HCT116 (cell line): ENCODE measurements around the gene HOXD11. TPM values are rescaled to one million over a fixed set of nuclear protein-coding genes. Genes with fewer than 3 reads are reported as not detected.

Experiments used
- ATAC-seq: fragments of 200-7000 bp; cut with Tn5 transposase; 2 replicates; pipeline ENCODE4 v1.9.1; 2020; ENCODE audit warnings: mild to moderate bottlenecking, moderate library complexity
- BruUV-seq: library from RNA; stranded (reverse); fragments of 400-500 nt; replicated peaks from 2 replicates; lab custom pipeline; 2021; lab: Mats Ljungman, UMichigan
- CTCF ChIA-PET: fragments of 300-600 bp; sonication (Branson Sonifier 250); formaldehyde crosslinking; loops from one replicate; lab custom pipeline; 2021; ENCODE audit warnings: antibody characterized with exemption; lab: Charles Lee
- POLR2A ChIA-PET: fragments of 300-600, 350-600 bp; sonication (Branson Sonifier 250); formaldehyde crosslinking; loops from one replicate; lab custom pipeline; 2021; ENCODE audit warnings: antibody characterized with exemption; lab: Charles Lee
- RAD21 ChIA-PET, 2 experiments: fragments of 300-600 bp; sonication (Branson Sonifier 250); formaldehyde crosslinking; loops; one replicate each; lab custom pipeline; 2023; ENCODE audit warnings: low total read pairs in 2 of 2; ENCODE audit not compliant: uncharacterized antibody in 2 of 2, unreplicated experiment in 2 of 2, low non-redundant PET in 1 of 2; lab: Charles Lee
- DNase-seq: peaks from one replicate; pipeline ENCODE4 v3.0.0-alpha.2; 2010; ENCODE audit warnings: low read depth, low spot score
- H2AFZ ChIP-seq: fragments of 200-600 bp; shearing (Covaris generic), sonication (generic); 2 replicates; pipeline ENCODE4 v1.6.1; 2017; ENCODE audit warnings: low read depth, mixed run types, mixed read lengths, antibody characterized with exemption, low read length; ENCODE audit not compliant: poor library complexity, severe bottlenecking
- H3K27ac ChIP-seq: 2 replicates; pipeline ENCODE4 v1.5.1; 2012; ENCODE audit warnings: low read depth, low read length
- H3K27me3 ChIP-seq: fragments of 200-600 bp; sonication (generic); 2 replicates; pipeline ENCODE4 v1.6.1; 2016; ENCODE audit warnings: mixed run types, low read length, mixed read lengths; ENCODE audit not compliant: insufficient read depth
- H3K36me3 ChIP-seq, 2 experiments: fragments of 200-500 bp in 1 of 2; fragments of 200-600 bp in 1 of 2; sonication (Bioruptor generic) in 1 of 2; sonication (generic) in 1 of 2; 2 replicates each; pipeline versions ENCODE4 v1.5.1 to v1.6.1; 2014 to 2016; ENCODE audit warnings: low read length in 2 of 2, inconsistent platforms in 1 of 2, mixed read lengths in 1 of 2, mixed run types in 1 of 2; ENCODE audit not compliant: insufficient read depth in 2 of 2, control insufficient read depth in 1 of 2
- H3K4me1 ChIP-seq, 2 experiments: fragments of 200-600 bp in 1 of 2; sonication (generic) in 1 of 2; 2 replicates each; pipeline versions ENCODE4 v1.5.1 to v1.6.1; 2012 to 2017; ENCODE audit warnings: low read length in 2 of 2, inconsistent platforms in 1 of 2, mild to moderate bottlenecking in 1 of 2, mixed read lengths in 1 of 2, mixed run types in 1 of 2, moderate library complexity in 1 of 2; ENCODE audit not compliant: insufficient read depth in 2 of 2, control insufficient read depth in 1 of 2
- H3K4me2 ChIP-seq: fragments of 200-600 bp; sonication (generic); 2 replicates; pipeline ENCODE4 v1.6.1; 2017; ENCODE audit warnings: mixed run types, low read length, mixed read lengths
- H3K4me3 ChIP-seq, 2 experiments: fragments of 200-600 bp in 1 of 2; sonication (generic) in 1 of 2; replicated peaks in 1 of 2; 2 replicates each; pipeline ENCODE4 v1.5.1; 2011 to 2016; ENCODE audit warnings: low read length in 2 of 2, control low read depth in 1 of 2, low read depth in 1 of 2, mild to moderate bottlenecking in 1 of 2, mixed read lengths in 1 of 2, mixed run types in 1 of 2
- H3K79me2 ChIP-seq: fragments of 200-600 bp; sonication (generic); 2 replicates; pipeline ENCODE4 v1.6.1; 2017; ENCODE audit warnings: mild to moderate bottlenecking, mixed run types, low read length, moderate library complexity, mixed read lengths; ENCODE audit not compliant: insufficient read depth
- H3K9ac ChIP-seq: fragments of 200-600 bp; sonication (generic); 2 replicates; pipeline ENCODE4 v1.6.1; 2016; ENCODE audit warnings: low read length, mixed read lengths
- H3K9me2 ChIP-seq: fragments of 200-600 bp; sonication (generic), shearing (Covaris generic); 2 replicates; pipeline ENCODE4 v1.6.1; 2017; ENCODE audit warnings: mixed run types, mild to moderate bottlenecking, moderate library complexity; ENCODE audit not compliant: insufficient read depth
- H3K9me3 ChIP-seq, 2 experiments: fragments of 200-500 bp in 1 of 2; fragments of 200-600 bp in 1 of 2; sonication (Bioruptor generic) in 1 of 2; sonication (generic) in 1 of 2; 2 replicates each; pipeline ENCODE4 v1.6.1; 2014 to 2017; ENCODE audit warnings: low read length in 2 of 2, mixed read lengths in 2 of 2, inconsistent platforms in 1 of 2, low read depth in 1 of 2, mild to moderate bottlenecking in 1 of 2, mixed run types in 1 of 2, moderate library complexity in 1 of 2; ENCODE audit not compliant: control insufficient read depth in 1 of 2, insufficient read depth in 1 of 2
- H4K20me1 ChIP-seq: fragments of 200-600 bp; sonication (generic), shearing (Covaris generic); 2 replicates; pipeline ENCODE4 v1.6.1; 2017; ENCODE audit warnings: mixed run types, mild to moderate bottlenecking, moderate library complexity; ENCODE audit not compliant: insufficient read depth
- ATF3 ChIP-seq: IDR thresholded peaks from 2 replicates; pipeline ENCODE4 v1.6.1; 2012
- CBX3 ChIP-seq: IDR thresholded peaks from 2 replicates; pipeline ENCODE4 v1.6.1; 2012; ENCODE audit warnings: low read depth
- CEBPB ChIP-seq: IDR thresholded peaks from 2 replicates; pipeline ENCODE4 v1.6.1; 2012; ENCODE audit warnings: low read depth
- CTCF ChIP-seq, 3 experiments: fragments of 200-600 bp in 1 of 3; sonication (generic) in 1 of 3; IDR thresholded peaks in 2 of 3; conservative IDR thresholded peaks in 1 of 3; 2 replicates each; pipeline ENCODE4 v1.5.1; 2012 to 2017; ENCODE audit warnings: low read depth in 2 of 3, low read length in 2 of 3, antibody characterized with exemption in 1 of 3, borderline replicate concordance in 1 of 3, control low read depth in 1 of 3, mild to moderate bottlenecking in 1 of 3, mixed read lengths in 1 of 3, mixed run types in 1 of 3, moderate library complexity in 1 of 3; ENCODE audit not compliant: insufficient read depth in 1 of 3
- EGR1 ChIP-seq: IDR thresholded peaks from 2 replicates; pipeline ENCODE4 v1.6.1; 2012; ENCODE audit warnings: low read depth
- ELF1 ChIP-seq: IDR thresholded peaks from 2 replicates; pipeline ENCODE4 v1.6.1; 2012; ENCODE audit warnings: low read depth, borderline replicate concordance
- EZH2phosphoT487 ChIP-seq: fragments of 200-600 bp; IDR thresholded peaks from 2 replicates; pipeline ENCODE4 v1.6.1; 2018; ENCODE audit warnings: antibody characterized with exemption, borderline replicate concordance
- FOSL1 ChIP-seq: IDR thresholded peaks from 2 replicates; pipeline ENCODE4 v1.6.1; 2012; ENCODE audit warnings: low read depth
- JUND ChIP-seq: IDR thresholded peaks from 2 replicates; pipeline ENCODE4 v1.6.1; 2012
- MAX ChIP-seq: IDR thresholded peaks from 2 replicates; pipeline ENCODE4 v1.6.1; 2012
- POLR2A ChIP-seq: IDR thresholded peaks from 2 replicates; pipeline ENCODE4 v1.7.0; 2011; ENCODE audit warnings: borderline replicate concordance; ENCODE audit not compliant: insufficient read depth, insufficient read length; ENCODE audit errors: extremely low read depth
- POLR2AphosphoS5 ChIP-seq: IDR thresholded peaks from 2 replicates; pipeline ENCODE4 v1.6.1; 2011; ENCODE audit warnings: mild to moderate bottlenecking, low read depth, low read length, moderate library complexity
- RAD21 ChIP-seq: IDR thresholded peaks from 2 replicates; pipeline ENCODE4 v1.6.1; 2012; ENCODE audit warnings: low read depth, mild to moderate bottlenecking
- SIN3A ChIP-seq: IDR thresholded peaks from 2 replicates; pipeline ENCODE4 v1.6.1; 2012; ENCODE audit warnings: low read depth
- SP1 ChIP-seq: IDR thresholded peaks from 2 replicates; pipeline ENCODE4 v1.6.1; 2012; ENCODE audit warnings: low read depth
- SRF ChIP-seq: IDR thresholded peaks from 2 replicates; pipeline ENCODE4 v1.6.1; 2012; ENCODE audit warnings: low read depth
- TCF7L2 ChIP-seq: IDR thresholded peaks from 2 replicates; pipeline ENCODE4 v1.7.0; 2011; ENCODE audit warnings: borderline replicate concordance, inconsistent platforms; ENCODE audit not compliant: insufficient read depth, insufficient read length; ENCODE audit errors: extremely low read depth
- YY1 ChIP-seq: IDR thresholded peaks from 2 replicates; pipeline ENCODE4 v1.6.1; 2011; ENCODE audit warnings: low read length, low read depth, moderate library complexity, mild to moderate bottlenecking; ENCODE audit not compliant: insufficient replicate concordance; ENCODE audit errors: extremely low read depth
- intact Hi-C: fragments of 100-400 bp; cut with micrococcal nuclease; formaldehyde crosslinking; loops from 2 replicates; pipeline ENCODE4 v1.10.0; 2022
- total RNA-seq: library from RNA; stranded (reverse); gene quantifications from one replicate; pipeline ENCODE4 v1.2.1, GENCODE V29; 2021; ENCODE audit not compliant: unreplicated experiment
- TF ChIP-seq, protein P1 (sequence below): IDR thresholded peaks from 2 replicates; pipeline ENCODE4 v1.6.1; 2011; ENCODE audit warnings: mild to moderate bottlenecking, low read length, moderate library complexity; ENCODE audit not compliant: insufficient replicate concordance; ENCODE audit errors: extremely low read depth

The HOXD11 gene
- total RNA-seq, 1 experiment from 2014 or later: not detected

DNA sequence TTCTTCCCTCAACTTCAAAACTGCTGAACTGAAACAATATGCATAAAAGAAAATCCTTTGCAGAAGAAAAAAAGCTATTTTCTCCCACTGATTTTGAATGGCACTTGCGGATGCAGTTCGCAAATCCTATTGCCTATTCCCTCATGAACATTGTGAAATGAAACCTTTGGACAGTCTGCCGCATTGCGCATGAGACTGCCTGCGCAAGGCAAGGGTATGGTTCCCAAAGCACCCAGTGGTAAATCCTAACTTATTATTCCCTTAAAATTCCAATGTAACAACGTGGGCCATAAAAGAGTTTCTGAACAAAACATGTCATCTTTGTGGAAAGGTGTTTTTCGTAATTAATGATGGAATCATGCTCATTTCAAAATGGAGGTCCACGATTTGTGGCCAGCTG is 30.8 kb downstream of the HOXD11 start (continued):
- no peak for TF ChIP-seq ATF3
- TF ChIP-seq CBX3: no peak
- TF ChIP-seq CTCF (IDR thresholded peaks at IDR 0.05 in 2 of 3, conservative IDR thresholded peaks at IDR 0.05 in 1 of 3; ENCODE audit: borderline replicate concordance in 1 of 3, insufficient read depth in 1 of 3, low read depth in 2 of 3, low read length in 2 of 3): no peak
- no peak for TF ChIP-seq EZH2phosphoT487

GRCh38 chr2:176138526-176138922 is 31.4 kb downstream of the HOXD11 start:
- H3K27me3 ChIP-seq: no peaks in the 10 kb centered on the region
- no peak overlapping the region for H3K9ac ChIP-seq
- H3K27ac ChIP-seq: no peak overlapping the region
- no peaks in the 10 kb centered on the region for H3K36me3 ChIP-seq
- ATAC-seq (no peak), DNase-seq (no peak)
- no peak overlapping the region for H3K4me2 ChIP-seq
- ChIA-PET RAD21 (interaction anchor here in 1 of 2 experiments (1.3 kb wide), 1 partner anchor 317 kb away, joined by 3 read pairs; no protein-coding TSS in a partner anchor), CTCF (interaction anchor here (1.1 to 3.0 kb wide), 3 partner anchors 415 to 1011 kb away, joined by 3 to 38 read pairs (median 3); no protein-coding TSS in a partner anchor), POLR2A (no interaction called here)
- TF ChIP-seq YY1 (no peak), EZH2phosphoT487 (no peak), ELF1 (no peak), POLR2A (no peak), CEBPB (no peak), FOSL1 (no peak), RAD21 (no peak), SP1 (no peak), JUND (no peak), EGR1 (no peak), SRF (no peak), POLR2AphosphoS5 (no peak), SIN3A (no peak), TCF7L2 (no peak), MAX (no peak), CTCF (IDR thresholded peaks at IDR 0.05 in 2 of 3, conservative IDR thresholded peaks at IDR 0.05 in 1 of 3; ENCODE audit: borderline replicate concordance in 1 of 3, insufficient read depth in 1 of 3, low read depth in 2 of 3, low read length in 2 of 3) (no peak)
- TF ChIP-seq, protein P1, sequence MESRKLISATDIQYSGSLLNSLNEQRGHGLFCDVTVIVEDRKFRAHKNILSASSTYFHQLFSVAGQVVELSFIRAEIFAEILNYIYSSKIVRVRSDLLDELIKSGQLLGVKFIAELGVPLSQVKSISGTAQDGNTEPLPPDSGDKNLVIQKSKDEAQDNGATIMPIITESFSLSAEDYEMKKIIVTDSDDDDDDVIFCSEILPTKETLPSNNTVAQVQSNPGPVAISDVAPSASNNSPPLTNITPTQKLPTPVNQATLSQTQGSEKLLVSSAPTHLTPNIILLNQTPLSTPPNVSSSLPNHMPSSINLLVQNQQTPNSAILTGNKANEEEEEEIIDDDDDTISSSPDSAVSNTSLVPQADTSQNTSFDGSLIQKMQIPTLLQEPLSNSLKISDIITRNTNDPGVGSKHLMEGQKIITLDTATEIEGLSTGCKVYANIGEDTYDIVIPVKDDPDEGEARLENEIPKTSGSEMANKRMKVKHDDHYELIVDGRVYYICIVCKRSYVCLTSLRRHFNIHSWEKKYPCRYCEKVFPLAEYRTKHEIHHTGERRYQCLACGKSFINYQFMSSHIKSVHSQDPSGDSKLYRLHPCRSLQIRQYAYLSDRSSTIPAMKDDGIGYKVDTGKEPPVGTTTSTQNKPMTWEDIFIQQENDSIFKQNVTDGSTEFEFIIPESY: no peak
- no peak overlapping the region for H3K4me3 ChIP-seq
- no peaks in the 10 kb centered on the region for H4K20me1 ChIP-seq
- intact Hi-C loops: no loop called here
- peaks cover 5 to 22% of the 10 kb centered on the region in 2 experiments; a peak in 3 of 4 replicates for H3K4me1 ChIP-seq
- BruUV-seq: no TSS peak
- no peak overlapping the region for H2AFZ ChIP-seq
- no peaks in the 10 kb centered on the region for H3K9me3 ChIP-seq
- H3K9me2 ChIP-seq: no peaks in the 10 kb centered on the region
- H3K79me2 ChIP-seq: no peaks in the 10 kb centered on the region
